CD14-positive monocyte (primary cell): ENCODE results near the gene SDK1. TPM values are rescaled to one million over a fixed set of nuclear protein-coding genes. Genes with fewer than 3 reads are reported as not detected.
"Not testable (repeated sequence)": the region's sequence is repeated elsewhere in the genome, so short reads cannot be mapped to it uniquely, and the experiment has no call there.

Experiments used
- DNase-seq, 3 donors: peaks; one replicate each; pipeline ENCODE4 v3.0.0-alpha.2; 2011 to 2022
- H2AFZ ChIP-seq: 2 replicates; pipeline ENCODE4 v1.6.0; 2012; ENCODE audit warnings: mild to moderate bottlenecking, low read depth, low read length, inconsistent platforms; ENCODE audit not compliant: insufficient read depth, poor library complexity, severe bottlenecking
- H3K27ac ChIP-seq, 2 donors: 1 replicate in 1 of 2; 2 replicates in 1 of 2; pipeline ENCODE4 v1.5.1; 2012 to 2013; ENCODE audit warnings: low read length in 2 of 2, control low read depth in 1 of 2, inconsistent platforms in 1 of 2, low read depth in 1 of 2, mild to moderate bottlenecking in 1 of 2
- H3K27me3 ChIP-seq, 2 donors: one replicate each; pipeline versions ENCODE4 v1.6.0 to v1.6.1; 2011 to 2013; ENCODE audit warnings: low read length in 2 of 2; ENCODE audit not compliant: control insufficient read depth in 2 of 2, insufficient read depth in 2 of 2
- H3K36me3 ChIP-seq, 2 donors: replicated peaks in 1 of 2; 1 replicate in 1 of 2; 2 replicates in 1 of 2; pipeline versions ENCODE4 v1.5.1 to v1.6.1; 2012 to 2013; ENCODE audit warnings: low read length in 2 of 2, control low read depth in 1 of 2, inconsistent platforms in 1 of 2, mild to moderate bottlenecking in 1 of 2; ENCODE audit not compliant: insufficient read depth in 2 of 2, control insufficient read depth in 1 of 2
- H3K4me1 ChIP-seq, 2 donors: 1 replicate in 1 of 2; 2 replicates in 1 of 2; pipeline versions ENCODE4 v1.5.1 to v1.6.1; 2012 to 2013; ENCODE audit warnings: low read length in 2 of 2, control low read depth in 1 of 2, inconsistent platforms in 1 of 2, mild to moderate bottlenecking in 1 of 2, moderate library complexity in 1 of 2; ENCODE audit not compliant: insufficient read depth in 2 of 2, control insufficient read depth in 1 of 2
- H3K4me2 ChIP-seq: replicated peaks from 2 replicates; pipeline ENCODE3; 2012; ENCODE audit warnings: low read length, moderate library complexity, mild to moderate bottlenecking; ENCODE audit not compliant: poor library complexity, severe bottlenecking; ENCODE audit errors: extremely low read depth
- H3K4me3 ChIP-seq, 3 experiments: fragments of 200-600 bp in 1 of 3; sonication (generic) in 1 of 3; replicated peaks in 1 of 3; 1 replicate in 2 of 3; 2 replicates in 1 of 3; pipeline ENCODE4 v1.5.1; 2011 to 2013; ENCODE audit warnings: low read length in 3 of 3, mild to moderate bottlenecking in 3 of 3, control low read depth in 2 of 3, low read depth in 2 of 3, inconsistent platforms in 1 of 3, moderate library complexity in 1 of 3
- H3K79me2 ChIP-seq: 2 replicates; pipeline ENCODE4 v1.6.0; 2012; ENCODE audit warnings: mild to moderate bottlenecking, control low read depth, inconsistent platforms, low read length, moderate library complexity; ENCODE audit not compliant: insufficient read depth
- H3K9ac ChIP-seq: 2 replicates; pipeline ENCODE4 v1.6.0; 2017; ENCODE audit warnings: low read length, mild to moderate bottlenecking; ENCODE audit not compliant: insufficient read depth, poor library complexity, severe bottlenecking
- H3K9me3 ChIP-seq, 2 donors: replicated peaks in 1 of 2; 1 replicate in 1 of 2; 2 replicates in 1 of 2; pipeline versions ENCODE4 v1.5.1 to v1.6.1; 2012 to 2013; ENCODE audit warnings: low read length in 2 of 2, control low read depth in 1 of 2; ENCODE audit not compliant: control insufficient read depth in 1 of 2, insufficient read depth in 1 of 2
- H4K20me1 ChIP-seq: 2 replicates; pipeline ENCODE4 v1.6.0; 2012; ENCODE audit warnings: mild to moderate bottlenecking, low read length, control low read depth, moderate library complexity; ENCODE audit not compliant: insufficient read depth
- H3K27ac Mint-ChIP-seq, 7 donors: one replicate each; pipeline ENCODE4 v1.8.0; 2020; ENCODE audit warnings: mild to moderate bottlenecking in 7 of 7, mixed read lengths in 7 of 7, moderate library complexity in 6 of 7, inconsistent platforms in 2 of 7
- H3K27me3 Mint-ChIP-seq, 3 donors: one replicate each; pipeline ENCODE4 v1.8.0; 2021 to 2022; ENCODE audit warnings: low read depth in 3 of 3, mild to moderate bottlenecking in 3 of 3, mixed read lengths in 3 of 3, moderate library complexity in 3 of 3, inconsistent platforms in 1 of 3
- H3K36me3 Mint-ChIP-seq, 2 donors: one replicate each; pipeline ENCODE4 v1.8.0; 2020; ENCODE audit warnings: mixed read lengths in 2 of 2, inconsistent platforms in 1 of 2, mild to moderate bottlenecking in 1 of 2
- H3K4me1 Mint-ChIP-seq: one replicate; pipeline ENCODE4 v1.8.0; 2020; ENCODE audit warnings: mild to moderate bottlenecking, mixed read lengths
- H3K4me3 Mint-ChIP-seq, 2 donors: one replicate each; pipeline ENCODE4 v1.8.0; 2020; ENCODE audit warnings: mild to moderate bottlenecking in 2 of 2, mixed read lengths in 2 of 2, moderate library complexity in 1 of 2
- H3K9me3 Mint-ChIP-seq, 7 donors: one replicate each; pipeline ENCODE4 v1.8.0; 2020 to 2022; ENCODE audit warnings: mixed read lengths in 7 of 7, mild to moderate bottlenecking in 6 of 7, moderate library complexity in 6 of 7, inconsistent platforms in 2 of 7
- WGBS: methylation state at CpG from one replicate; pipeline ENCODE4 v1.1.5; 2013; ENCODE audit warnings: missing lambda C conversion rate; ENCODE audit not compliant: insufficient coverage; 5-methylcytosine and 5-hydroxymethylcytosine counted together
- intact Hi-C, 2 donors: fragments of 100-400 bp; cut with micrococcal nuclease; formaldehyde crosslinking; loops; one replicate each; pipeline versions ENCODE4 v1.15.0 to v1.15.1; 2023
- polyA plus RNA-seq, 3 donors: library from polyadenylated mRNA; depleted of rRNA in 1 of 3; unstranded in 2 of 3; stranded (reverse) in 1 of 3; fragments of 300-500 nt in 2 of 3; fragments of >200 nt in 1 of 3; fragmentation: Illumina TruSeq in 2 of 3; gene quantifications; 1 replicate in 2 of 3; 2 replicates in 1 of 3; pipeline ENCODE4 v1.2.3, GENCODE V29; 2012 to 2021
- TF ChIP-seq, protein P1 (sequence below): fragments of 200-600 bp; IDR thresholded peaks from one replicate; pipeline ENCODE4 v1.8.0; 2022; ENCODE audit warnings: antibody characterized with exemption, mild to moderate bottlenecking

SDK1 gene
- polyA plus RNA-seq, 3 donors = 0.01 TPM; not detected in 2

DNA sequence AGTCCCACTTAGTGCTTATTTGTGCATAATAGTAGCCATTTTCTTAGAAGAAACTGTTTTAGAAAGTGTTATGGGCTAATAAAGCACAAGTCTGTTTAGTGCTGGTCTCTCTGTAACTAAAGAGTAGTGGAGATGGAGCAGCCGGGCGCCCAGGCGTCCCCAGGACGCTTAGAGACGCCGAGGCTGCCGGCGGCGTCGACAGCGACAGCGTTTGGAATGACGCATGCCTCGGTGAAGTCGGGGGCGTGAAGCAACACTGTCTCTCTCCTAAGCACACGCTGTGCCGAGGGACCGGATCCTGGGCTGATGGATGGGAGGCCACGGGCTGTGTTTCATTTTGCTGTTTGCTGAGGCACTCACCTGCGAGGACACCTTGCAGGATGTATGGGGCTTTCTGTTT, 792.4 kb downstream of the SDK1 start:
- H3K4me3 Mint-ChIP-seq = no peak overlapping the region
- no peak overlapping the region for H3K27ac ChIP-seq
- TF ChIP-seq, protein P1, sequence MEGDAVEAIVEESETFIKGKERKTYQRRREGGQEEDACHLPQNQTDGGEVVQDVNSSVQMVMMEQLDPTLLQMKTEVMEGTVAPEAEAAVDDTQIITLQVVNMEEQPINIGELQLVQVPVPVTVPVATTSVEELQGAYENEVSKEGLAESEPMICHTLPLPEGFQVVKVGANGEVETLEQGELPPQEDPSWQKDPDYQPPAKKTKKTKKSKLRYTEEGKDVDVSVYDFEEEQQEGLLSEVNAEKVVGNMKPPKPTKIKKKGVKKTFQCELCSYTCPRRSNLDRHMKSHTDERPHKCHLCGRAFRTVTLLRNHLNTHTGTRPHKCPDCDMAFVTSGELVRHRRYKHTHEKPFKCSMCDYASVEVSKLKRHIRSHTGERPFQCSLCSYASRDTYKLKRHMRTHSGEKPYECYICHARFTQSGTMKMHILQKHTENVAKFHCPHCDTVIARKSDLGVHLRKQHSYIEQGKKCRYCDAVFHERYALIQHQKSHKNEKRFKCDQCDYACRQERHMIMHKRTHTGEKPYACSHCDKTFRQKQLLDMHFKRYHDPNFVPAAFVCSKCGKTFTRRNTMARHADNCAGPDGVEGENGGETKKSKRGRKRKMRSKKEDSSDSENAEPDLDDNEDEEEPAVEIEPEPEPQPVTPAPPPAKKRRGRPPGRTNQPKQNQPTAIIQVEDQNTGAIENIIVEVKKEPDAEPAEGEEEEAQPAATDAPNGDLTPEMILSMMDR = no peak
- no peaks in the 10 kb centered on the region for H3K79me2 ChIP-seq
- H4K20me1 ChIP-seq = no peaks in the 10 kb centered on the region
- H3K9me3 ChIP-seq = peaks cover 0 to 31% of the 10 kb centered on the region in 2 donors
- no peaks in the 10 kb centered on the region for H3K36me3 ChIP-seq
- peaks cover 3 to 5% (median 4%) of the 10 kb centered on the region in 3 donors for H3K27me3 Mint-ChIP-seq
- H3K4me3 ChIP-seq = no peak overlapping the region
- intact Hi-C loops = no loop called here
- no peak for DNase-seq
- H3K4me1 ChIP-seq = no peaks in the 10 kb centered on the region
- no peak overlapping the region for H3K9ac ChIP-seq
- H3K4me2 ChIP-seq = no peak overlapping the region
- WGBS = 97% methylated on average over 21 of the region's 21 CpGs
- peaks cover 2 to 26% (median 16%) of the 10 kb centered on the region in 7 donors for H3K9me3 Mint-ChIP-seq
- no peak overlapping the region for H3K27ac Mint-ChIP-seq
- H3K27me3 ChIP-seq = no peaks in the 10 kb centered on the region
- no peaks in the 10 kb centered on the region for H3K4me1 Mint-ChIP-seq
- no peaks in the 10 kb centered on the region for H3K36me3 Mint-ChIP-seq
- H2AFZ ChIP-seq = no peak overlapping the region

DNA sequence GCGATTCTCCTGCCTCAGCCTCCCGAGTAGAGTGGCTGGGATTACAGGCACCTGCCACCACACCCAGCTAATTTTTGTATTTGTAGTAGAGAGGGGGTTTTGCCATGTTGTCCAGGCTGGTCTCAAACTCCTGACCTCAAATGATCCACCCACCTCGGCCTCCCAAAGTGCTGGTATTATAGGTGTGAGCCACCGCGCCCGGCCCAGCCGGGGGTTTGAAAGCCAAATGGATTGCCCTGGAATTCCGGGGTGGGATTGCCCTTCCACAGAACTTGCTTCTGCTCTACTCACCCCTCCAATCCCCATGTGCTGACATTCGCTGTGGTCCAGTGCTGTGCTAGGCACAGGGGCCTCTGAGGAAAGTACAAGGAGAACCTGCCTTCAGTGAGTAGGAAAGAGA, 793.1 kb downstream of the SDK1 start:
- H3K4me3 Mint-ChIP-seq, H3K4me1 Mint-ChIP-seq, H3K27ac Mint-ChIP-seq, H3K36me3 ChIP-seq, H4K20me1 ChIP-seq, H3K27me3 ChIP-seq, intact Hi-C loops, H3K79me2 ChIP-seq, H3K9ac ChIP-seq, H3K4me3 ChIP-seq, H3K4me1 ChIP-seq, H3K36me3 Mint-ChIP-seq, DNase-seq, H2AFZ ChIP-seq, H3K4me2 ChIP-seq, H3K27me3 Mint-ChIP-seq, H3K27ac ChIP-seq: not testable (repeated sequence)
- WGBS = 100% methylated on average over 1 of the region's 9 CpGs
- H3K9me3 Mint-ChIP-seq = peaks cover 2 to 26% (median 16%) of the 10 kb centered on the region in 7 donors
- H3K9me3 ChIP-seq = peaks cover 0 to 27% of the 10 kb centered on the region in 2 donors
